Choroid plexus epithelial cell (primary cell): ENCODE results near the gene MCF2L2.

ENCODE experiments used
- DNase-seq: peaks from one replicate; pipeline ENCODE4 v3.0.0-alpha.2; 2010; ENCODE audit warnings: low read depth
- H3K4me3 ChIP-seq: 2 replicates; pipeline ENCODE4 v1.5.1; 2011; ENCODE audit warnings: low read depth, mild to moderate bottlenecking, control low read depth, low read length, moderate library complexity
- CTCF ChIP-seq: conservative IDR thresholded peaks from 2 replicates; pipeline ENCODE4 v1.5.1; 2011; ENCODE audit warnings: low read depth, mild to moderate bottlenecking, control low read depth, inconsistent platforms, low read length, moderate library complexity

MCF2L2 gene

GRCh38 chr3:183340222-183340621, 88.2 kb downstream of the MCF2L2 start:
- no peak for DNase-seq
- H3K4me3 ChIP-seq, result no peak overlapping the region
- no peak for TF ChIP-seq CTCF

GRCh38 chr3:183339461-183340086, 88.8 kb downstream of the MCF2L2 start:
- H3K4me3 ChIP-seq, result no peak overlapping the region
- no peak for TF ChIP-seq CTCF
- DNase-seq, result no peak

- TF ChIP-seq CTCF, result no peak
- no peak for DNase-seq
- no peak overlapping the region for H3K4me3 ChIP-seq
Observed at GRCh38 chr3:183338520-183338919, 89.9 kb downstream of the MCF2L2 start.

- no peak for DNase-seq
- TF ChIP-seq CTCF, result no peak
- no peak overlapping the region for H3K4me3 ChIP-seq
Observed at GRCh38 chr3:183332487-183332886, 95.9 kb downstream of the MCF2L2 start.

- no peak overlapping the region for H3K4me3 ChIP-seq
- TF ChIP-seq CTCF, result no peak
- DNase-seq, result no peak
Observed at GRCh38 chr3:183331498-183331897, 96.9 kb downstream of the MCF2L2 start.

- no peak for TF ChIP-seq CTCF
- no peak for DNase-seq
- H3K4me3 ChIP-seq, result no peak overlapping the region
Observed at GRCh38 chr3:183330881-183331280, 97.5 kb downstream of the MCF2L2 start.

GRCh38 chr3:183329543-183329942, 98.9 kb downstream of the MCF2L2 start:
- H3K4me3 ChIP-seq, result no peak overlapping the region

More at GRCh38 chr3:183329543-183329942, 98.9 kb downstream of the MCF2L2 start:
- DNase-seq, result no peak
- no peak for TF ChIP-seq CTCF
